ENCODE data around the gene CAPN11.
A peak's percentile ranks its signal among the peaks of the same experiment; 100 is the strongest.
"Not testable (repeated sequence)": the region's sequence is repeated elsewhere in the genome, so short reads cannot be mapped to it uniquely, and the experiment has no call there.

The CAPN11 gene

DNA sequence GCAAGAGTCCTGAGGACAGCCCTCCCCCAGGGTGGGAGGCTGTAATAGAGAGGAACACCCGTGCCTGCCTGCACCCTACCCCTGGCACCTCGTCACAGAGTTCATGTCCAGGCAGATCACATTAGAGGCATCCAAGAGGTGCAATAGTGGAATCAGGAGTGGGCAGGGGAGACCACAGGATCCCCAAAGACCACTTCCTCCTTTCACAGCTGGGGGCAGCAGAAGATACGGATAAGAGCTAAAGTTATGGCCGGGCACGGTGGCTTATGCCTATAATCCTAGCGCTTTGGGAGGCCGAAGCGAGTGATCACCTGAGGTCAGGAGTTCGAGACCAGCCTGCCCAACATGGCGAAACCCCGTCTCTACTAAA lies 1.5 kb upstream of the CAPN11 start:
- DNase-seq, result no peak

DNA sequence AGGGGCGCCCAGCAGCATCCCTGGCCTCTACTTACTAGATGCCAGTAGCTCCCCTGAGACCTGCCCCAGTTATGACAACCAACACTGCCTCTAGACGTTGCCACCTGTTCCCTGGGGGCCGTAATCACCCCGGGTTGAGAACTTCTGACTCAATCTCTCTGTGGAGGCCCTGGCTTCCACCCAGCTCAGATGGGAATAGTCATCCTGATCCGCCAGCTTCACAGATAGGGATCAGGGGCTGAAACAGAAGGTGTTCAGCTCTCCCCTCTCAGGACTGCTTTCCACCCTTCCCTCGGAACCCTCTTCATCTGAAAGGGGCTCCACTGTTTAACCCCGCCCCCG lies 3.3 kb downstream of the CAPN11 start:
- DNase-seq, result peak; percentile 26

DNA sequence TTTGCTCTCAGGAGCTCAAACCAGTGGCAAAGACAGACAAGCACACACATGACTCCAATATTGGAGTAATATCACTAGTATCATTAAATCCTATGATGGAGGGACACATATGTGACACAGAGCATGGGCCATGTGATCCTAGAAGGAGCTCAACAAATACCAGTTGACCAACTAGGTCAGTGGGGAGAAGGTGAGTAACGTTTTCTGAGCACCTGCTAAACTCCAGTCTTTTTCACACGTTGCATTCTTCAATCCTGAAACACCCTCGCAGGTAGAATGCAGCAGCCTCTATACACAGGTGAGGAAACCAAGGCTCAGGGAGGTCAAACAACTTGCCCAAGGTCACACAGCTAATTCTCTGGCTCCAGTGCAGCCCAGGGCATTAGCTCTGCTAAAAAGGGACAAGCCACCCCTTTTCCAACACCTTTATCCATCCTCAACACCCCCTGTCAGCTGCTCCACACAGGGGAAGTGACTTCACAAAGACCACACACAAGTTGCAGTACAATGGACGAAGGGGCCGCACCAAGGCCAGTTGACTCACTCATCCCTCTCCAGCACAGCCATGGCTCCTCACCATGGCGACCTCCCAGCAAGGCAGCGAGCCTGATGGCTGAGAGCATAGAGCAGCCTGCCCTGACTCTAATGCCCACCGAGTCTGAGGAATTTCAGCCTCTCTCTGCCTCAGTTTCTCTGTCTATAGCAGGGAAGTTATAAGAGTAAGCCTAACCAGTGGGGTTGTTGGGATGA lies 4.4 kb downstream of the CAPN11 start:
- no peak for DNase-seq

DNA sequence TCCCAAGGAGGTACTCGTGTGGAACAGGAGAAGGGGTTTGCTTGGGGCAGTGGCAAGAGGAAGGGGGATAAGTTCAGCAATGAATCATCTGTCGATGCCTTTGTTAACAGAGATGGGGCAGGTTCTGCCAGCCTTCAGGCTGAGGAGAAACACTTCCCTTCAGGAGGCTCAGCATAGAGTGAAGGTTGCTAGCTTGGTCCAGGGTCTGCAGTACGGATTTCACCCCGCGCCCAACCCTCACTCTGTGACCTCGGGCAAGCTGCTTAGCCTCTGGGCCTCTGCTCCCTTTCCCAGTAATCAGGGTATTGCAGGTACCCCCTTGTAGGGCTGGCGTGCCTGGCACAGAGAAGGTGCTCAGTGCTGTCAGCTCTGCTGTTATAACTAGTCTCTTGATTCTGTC lies 7.5 kb downstream of the CAPN11 start:
- DNase-seq, result no peak

DNA sequence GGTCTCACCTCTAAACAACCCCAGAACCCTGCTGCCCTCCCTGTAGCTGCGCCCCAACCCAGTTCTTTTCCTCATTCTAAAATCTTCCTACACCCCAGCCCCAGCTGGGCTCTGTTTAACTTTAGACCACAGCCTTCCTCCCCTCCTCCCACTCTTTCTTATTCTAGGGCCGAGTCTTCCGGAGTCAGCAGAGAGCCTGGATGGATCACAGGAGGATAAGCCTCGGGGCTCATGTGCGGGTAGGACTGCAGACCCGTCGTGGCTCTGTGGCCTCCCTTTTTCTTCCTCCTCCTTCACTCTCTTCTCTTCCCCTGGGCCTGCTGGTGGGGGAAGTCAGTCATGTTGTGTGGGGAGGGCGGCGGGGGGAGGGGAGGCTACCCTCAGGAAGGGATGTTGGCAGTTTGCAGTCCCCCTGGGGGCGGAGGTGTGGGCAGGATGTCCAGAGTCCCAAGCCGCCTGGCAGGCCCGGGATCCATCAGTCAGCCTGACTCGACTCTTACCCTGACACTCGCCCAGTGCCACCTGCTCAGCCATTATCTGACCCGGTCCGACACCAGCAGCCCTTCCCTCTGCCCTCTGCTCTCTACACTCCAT lies 8.1 kb downstream of the CAPN11 start:
- no peak for DNase-seq

DNA sequence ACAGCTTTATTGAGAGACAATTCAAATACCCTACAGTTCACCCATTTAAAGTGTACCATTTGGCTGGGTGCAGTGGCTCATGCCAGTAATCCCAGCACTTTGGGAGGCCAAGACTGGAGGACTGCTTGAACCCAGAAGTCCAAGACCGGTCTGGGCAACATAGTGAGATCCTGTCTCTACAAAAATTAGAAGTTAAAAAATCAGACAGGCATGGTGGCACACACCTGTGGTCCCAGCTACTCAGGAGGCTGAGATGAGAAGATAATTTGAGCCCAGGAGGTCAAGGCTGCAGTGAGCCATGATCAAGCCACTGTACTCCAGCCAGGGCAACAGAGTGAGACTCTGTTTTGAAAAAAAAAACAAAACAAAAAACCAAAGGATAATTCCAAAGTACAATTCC lies 8.9 kb downstream of the CAPN11 start:
- DNase-seq, result no peak

DNA sequence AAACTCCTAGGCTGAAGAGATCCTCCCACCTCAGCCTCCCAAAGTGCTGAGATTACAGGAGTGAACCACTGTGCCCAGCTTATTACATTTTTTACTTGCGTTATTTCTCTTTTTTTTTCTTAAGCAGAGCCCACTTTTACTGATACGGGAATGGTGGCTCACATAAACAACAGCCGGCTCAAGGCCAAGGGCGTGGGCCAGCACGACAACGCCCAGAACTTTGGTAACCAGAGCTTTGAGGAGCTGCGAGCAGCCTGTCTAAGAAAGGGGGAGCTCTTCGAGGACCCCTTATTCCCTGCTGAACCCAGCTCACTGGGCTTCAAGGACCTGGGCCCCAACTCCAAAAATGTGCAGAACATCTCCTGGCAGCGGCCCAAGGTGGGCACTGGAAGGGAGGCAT lies 10.5 kb downstream of the CAPN11 start:
- no peak for DNase-seq

DNA sequence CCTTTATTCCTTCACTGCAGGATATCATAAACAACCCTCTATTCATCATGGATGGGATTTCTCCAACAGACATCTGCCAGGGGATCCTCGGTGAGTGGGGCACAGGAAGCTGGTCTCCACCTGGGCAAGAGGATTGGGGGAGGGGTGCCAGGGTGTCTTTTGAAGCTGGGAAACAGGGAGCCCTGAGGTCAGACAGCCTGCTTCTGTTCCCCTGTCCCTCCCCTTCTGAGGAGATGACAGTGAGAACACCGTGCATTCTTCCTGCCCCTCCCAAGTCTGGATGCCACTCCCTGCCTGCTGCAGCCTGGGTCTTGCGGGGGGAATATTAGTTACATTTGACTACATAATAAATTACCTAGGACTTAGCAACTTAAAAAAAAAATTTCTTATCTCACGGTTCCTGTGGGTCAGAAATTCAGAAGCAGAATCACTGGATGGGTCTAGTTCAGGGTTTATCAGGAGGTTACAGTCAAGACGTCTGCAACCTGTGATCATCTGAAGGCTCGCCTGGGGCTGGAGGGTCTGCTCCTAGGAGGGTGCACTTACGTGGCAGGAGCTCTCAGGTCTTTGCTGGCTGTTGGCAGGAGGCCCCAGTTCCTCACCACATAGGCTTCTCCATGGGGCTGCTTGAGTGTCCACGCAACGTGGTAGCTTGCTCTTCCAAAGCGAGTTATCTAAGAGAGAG lies 11.4 kb downstream of the CAPN11 start:
- no peak for DNase-seq

DNA sequence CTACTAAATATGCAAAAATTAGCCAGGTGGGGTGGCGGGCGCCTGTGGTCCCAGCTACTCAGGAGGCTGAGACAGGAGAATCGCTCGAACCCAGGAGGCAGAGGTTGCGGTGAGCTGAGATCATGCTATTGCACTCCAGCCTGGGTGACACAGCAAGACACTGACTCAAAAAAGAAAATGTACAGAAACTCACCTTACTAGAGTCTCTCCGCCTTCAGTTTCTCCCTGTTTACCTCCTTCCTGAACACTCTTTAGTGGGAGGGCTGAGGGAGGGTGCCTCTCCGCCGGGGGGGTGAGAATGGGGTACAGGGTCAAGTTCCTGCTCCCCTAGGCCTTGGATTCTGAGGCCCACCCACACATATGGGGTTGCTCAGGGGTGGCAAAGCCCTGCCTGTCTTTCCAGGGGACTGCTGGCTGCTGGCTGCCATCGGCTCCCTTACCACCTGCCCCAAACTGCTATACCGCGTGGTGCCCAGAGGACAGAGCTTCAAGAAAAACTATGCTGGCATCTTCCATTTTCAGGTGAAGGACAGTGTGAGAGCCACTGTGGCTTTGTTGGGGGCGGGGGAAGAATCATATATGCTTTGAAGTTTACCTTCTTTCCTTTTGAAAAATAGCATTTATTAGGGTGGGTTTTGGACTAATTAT lies 13.4 kb downstream of the CAPN11 start:
- DNase-seq, result no peak

DNA sequence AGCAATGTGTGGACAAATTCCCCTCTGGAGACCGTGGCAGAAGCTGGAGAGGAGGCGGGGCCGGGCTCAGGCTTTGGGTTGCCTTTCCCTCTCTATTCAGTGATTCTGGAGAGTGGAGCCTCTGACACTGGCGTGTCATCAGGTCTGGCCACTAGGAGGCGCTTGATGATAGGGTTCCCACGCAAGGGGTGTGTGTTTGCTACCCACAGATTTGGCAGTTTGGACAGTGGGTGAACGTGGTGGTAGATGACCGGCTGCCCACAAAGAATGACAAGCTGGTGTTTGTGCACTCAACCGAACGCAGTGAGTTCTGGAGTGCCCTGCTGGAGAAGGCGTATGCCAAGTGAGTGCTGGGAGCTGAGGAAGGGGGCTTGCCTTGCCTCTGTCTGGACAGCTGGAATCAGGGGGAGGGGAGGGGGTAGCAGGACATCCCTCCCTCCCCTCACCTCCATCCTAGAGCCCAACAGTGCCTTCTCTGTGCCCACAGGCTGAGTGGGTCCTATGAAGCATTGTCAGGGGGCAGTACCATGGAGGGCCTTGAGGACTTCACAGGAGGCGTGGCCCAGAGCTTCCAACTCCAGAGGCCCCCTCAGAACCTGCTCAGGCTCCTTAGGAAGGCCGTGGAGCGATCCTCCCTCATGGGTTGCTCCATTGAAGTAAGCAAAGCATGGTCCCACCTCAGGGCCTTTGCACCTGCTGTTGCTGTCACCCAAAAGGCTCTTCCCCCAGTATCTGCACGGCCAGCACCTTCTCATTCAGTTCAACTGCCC lies 14.3 kb downstream of the CAPN11 start:
- peak; percentile 43 for DNase-seq

DNA sequence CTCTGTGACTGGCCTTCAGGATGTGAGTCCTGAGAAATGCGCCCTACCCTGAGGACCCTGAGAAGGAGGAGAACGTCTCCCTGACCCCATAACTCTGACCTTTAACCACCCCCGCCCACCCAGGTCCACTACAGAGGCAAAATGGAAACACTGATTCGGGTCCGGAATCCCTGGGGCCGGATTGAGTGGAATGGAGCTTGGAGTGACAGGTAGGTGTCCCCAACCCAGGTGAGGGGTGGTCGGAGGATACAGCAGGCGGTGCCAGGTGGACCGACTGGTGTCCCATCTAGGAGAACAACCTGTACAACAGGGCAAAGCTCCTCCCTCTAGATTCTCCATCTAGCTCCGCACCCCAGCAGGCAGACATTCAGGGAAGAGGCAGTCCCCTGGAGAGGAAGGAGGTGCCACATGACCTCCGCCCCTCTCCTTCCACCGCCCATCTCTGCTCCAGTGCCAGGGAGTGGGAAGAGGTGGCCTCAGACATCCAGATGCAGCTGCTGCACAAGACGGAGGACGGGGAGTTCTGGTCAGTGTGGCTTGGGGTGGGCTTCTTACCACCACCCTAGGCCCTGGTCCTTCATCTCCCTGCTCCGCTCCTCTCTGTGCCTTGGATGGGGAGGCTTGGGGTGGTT lies 17.6 kb downstream of the CAPN11 start:
- no peak for DNase-seq

DNA sequence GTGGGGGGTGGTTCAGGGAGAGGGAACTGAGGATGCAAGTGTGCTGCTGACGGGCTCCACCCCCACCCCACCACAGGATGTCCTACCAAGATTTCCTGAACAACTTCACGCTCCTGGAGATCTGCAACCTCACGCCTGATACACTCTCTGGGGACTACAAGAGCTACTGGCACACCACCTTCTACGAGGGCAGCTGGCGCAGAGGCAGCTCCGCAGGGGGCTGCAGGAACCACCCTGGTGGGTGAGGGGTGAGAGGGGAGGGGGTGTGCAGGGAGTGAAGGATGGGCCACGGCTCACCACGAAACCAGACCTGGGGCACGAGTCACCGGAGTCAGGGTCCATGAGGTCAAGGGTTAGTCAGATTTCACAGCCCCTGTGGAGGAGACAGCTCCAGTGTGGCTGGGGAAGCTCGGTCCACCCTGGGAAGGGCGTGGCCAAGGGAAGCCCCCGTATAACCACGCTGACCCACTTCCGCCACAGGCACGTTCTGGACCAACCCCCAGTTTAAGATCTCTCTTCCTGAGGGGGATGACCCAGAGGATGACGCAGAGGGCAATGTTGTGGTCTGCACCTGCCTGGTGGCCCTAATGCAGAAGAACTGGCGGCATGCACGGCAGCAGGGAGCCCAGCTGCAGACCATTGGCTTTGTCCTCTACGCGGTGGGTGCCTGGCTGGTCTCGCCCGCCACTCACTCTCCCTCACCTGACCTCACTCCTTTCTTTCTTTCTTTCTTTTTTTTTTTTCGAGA lies 18.3 kb downstream of the CAPN11 start:
- no peak for DNase-seq

DNA sequence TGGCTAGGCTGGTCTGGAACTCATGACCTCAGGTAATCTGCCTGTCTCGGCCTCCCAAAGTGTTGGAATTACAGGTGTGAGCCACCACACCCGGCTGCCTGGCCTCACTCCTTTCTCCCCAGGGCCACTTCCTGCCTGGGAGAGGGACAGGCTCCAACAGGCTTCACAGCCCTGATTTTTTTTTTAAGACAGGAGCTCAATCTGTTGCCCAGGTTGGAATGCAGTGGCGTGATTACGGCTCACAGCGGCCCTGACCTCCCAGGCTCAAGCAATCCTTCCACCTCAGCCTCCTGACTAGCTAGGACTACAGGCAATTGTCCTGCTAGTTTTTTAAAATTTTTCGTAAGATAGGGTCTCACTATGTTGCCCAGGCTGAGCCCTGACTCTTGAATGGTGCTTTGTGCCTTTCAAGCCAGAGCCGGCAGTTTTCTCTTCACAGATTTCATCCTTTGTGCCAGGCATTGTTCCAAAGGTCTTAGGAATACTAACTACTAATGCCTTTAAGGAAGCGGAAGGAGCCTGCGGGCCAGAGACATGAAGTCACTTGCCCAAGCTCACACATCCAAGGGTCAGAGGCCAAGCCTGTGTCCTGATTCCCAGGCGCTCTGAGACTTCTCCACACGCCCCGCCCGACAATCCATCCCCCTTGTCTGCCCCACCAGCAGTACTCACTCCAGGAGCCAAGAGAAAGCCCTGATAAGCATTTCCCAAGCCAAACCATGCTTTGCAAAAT lies 19.2 kb downstream of the CAPN11 start:
- DNase-seq, result no peak

DNA sequence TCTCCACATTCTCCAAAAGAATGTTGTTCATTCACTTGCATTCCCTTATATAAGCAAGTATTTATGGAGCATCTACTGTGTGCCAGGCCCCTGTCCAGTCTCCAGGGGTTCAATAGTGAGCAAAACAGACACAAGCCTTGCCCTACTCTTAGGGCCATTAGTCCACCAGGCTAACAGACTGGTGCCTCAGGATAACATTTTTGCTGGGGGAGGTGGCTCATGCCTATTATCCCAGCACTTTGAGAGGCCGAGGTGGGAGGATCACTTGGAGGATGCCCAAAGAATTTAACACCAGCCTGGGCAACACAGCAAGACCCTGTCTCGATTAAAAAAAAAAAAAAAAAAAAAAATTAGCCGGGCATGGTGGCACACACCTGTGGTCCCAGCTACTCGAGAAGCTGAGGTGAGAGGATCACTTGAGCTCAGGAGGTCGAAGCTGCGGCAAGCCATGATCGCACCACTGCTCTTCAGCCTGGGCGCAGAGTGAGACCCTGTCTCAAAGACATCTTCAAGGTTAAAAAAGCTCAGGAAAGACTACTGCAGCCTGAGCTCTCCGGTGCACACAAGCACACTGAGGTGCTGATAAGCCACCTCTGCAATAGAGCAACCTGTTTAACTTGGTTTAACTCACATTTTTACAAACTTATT lies 19.9 kb downstream of the CAPN11 start:
- DNase-seq, result no peak

DNA sequence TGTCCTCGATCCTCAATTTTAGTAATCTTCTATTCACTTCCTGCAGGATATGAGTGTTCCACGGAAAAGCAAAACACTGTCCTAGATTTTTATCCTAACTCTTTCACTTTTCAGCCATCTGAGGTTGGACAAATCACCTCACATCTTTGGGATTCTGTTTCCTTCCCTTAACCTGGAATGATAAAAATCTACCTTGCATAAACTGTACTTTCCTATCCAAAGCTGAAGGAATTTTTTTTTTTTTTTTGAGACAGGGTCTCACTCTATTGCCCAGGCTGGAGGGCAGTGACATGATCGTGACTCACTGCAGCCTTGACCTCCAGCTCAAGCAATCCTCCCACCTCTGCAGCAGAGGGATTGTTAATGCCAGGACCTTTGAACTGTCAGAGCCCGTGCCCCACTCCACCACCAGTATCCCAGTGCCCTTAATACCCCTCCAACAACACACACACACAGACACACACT lies 20.5 kb downstream of the CAPN11 start:
- no peak for DNase-seq

DNA sequence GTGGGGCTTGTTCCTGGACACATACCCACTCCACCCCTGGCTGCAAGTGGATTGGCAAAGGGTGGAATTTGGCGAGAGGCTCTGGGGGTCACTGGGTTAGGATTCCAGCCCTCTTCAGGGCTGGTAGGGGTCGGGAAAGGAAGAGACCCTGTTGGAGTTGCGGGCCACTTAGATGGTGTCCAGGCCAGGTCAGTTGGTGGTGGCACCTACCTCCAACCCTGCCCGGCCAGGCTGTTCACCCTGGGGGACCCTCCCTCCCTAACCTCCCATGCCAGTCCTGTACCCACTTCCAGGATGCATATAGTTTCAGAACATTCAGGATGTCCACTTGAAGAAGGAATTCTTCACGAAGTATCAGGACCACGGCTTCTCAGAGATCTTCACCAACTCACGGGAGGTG lies 21.0 kb downstream of the CAPN11 start:
- DNase-seq, result no peak

DNA sequence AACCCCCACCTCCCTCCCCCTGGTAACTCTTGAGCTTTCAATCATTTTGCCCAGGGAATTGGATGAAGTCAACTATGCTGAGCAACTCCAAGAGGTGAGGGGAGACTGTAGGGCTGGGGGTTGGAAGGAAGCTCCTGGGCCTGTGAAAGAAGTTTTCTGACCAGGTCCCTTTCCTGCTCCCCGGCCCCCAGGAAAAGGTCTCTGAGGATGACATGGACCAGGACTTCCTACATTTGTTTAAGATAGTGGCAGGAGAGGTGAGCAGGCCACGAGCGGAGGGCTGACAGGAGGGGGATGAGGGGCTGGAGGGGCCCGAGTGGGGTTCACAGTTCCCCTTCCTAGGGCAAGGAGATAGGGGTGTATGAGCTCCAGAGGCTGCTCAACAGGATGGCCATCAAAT lies 21.8 kb downstream of the CAPN11 start:
- no peak for DNase-seq

DNA sequence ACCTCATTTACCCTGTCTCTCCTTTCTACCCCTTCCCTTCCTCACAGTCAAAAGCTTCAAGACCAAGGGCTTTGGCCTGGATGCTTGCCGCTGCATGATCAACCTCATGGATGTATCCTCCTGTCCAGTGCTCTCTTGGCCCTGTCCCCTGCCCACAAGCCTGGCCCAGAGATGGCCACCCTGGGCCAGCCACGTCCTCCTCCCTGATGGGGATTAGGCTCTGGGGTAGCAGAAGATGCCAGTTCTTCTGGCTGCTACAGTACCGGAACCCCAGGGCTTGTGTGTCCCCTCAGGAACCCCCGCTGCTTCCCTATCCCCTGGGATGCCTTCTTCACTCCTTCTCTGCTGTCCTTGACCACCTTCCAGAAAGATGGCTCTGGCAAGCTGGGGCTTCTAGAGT lies 22.3 kb downstream of the CAPN11 start:
- no peak for DNase-seq

DNA sequence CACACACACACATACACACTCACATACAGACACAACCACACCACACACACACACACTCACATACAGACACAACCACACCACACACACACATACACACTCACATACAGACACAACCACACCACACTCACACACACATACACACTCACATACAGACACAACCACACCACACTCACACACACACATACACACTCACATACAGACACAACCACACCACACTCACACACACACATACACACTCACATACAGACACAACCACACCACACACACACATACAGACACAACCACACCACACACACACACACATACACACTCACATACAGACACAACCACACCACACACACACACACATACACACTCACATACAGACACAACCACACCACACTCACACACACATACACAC lies 23.2 kb downstream of the CAPN11 start:
- not testable (repeated sequence) for DNase-seq

DNA sequence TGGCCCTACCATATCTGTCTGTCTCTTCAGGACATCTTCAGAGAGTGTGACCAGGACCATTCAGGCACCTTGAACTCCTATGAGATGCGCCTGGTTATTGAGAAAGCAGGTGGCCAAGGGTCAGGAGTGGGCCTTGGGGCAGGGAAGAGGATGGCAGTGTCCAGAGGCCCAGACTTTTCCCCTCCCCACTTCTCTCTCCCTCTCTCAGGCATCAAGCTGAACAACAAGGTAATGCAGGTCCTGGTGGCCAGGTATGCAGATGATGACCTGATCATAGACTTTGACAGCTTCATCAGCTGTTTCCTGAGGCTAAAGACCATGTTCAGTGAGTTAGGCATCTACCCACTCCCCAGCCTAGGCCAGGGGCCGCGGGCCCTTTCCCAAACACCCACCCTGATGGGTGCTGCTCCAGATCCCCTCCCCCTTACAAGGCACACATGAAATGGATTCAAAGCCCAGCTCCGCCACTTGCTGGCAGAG lies 24.3 kb downstream of the CAPN11 start:
- DNase-seq, result no peak

DNA sequence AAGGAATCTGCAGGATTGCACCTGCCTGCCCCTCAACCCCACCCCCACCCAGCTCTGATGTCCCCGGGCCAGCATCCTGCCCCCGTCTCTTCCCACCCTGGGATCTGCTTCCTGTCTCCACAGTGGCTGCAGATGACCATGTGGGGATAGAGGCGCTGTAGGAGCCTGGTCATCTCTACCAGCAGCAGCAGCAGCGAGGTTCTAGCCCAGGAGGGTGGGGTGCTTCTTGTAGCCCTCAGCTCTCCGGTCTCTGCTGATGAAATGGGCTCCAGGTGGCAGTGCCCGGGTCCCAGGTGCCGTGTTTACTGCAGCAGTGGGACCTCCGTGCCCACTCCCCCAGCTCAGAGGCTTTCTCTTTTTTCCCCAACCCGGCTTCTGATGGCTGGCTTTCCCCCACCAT lies 25.2 kb downstream of the CAPN11 start:
- no peak for DNase-seq
